ENCODE results near the gene ZNF286A.

DNA sequence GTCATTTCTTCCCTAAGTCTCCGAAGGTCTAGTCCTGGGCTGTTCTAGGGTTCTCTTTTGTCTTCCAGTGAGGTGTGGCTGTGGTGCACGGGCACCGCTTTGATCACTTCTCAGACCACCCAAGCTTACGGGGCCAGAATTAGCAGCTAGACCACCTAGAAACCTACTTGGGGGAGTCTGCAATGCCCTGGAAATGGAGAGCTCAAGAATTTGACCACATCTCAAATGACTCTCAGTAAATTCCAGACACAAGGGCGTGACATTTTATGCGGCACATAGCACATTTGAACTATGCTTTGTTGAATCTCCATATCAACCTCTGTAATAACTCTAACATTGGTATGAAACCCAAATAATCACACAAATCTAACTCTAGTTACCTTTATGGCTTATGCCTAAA is 40.3 kb upstream of the ZNF286A start:
- TF ChIP-seq, protein P1, sequence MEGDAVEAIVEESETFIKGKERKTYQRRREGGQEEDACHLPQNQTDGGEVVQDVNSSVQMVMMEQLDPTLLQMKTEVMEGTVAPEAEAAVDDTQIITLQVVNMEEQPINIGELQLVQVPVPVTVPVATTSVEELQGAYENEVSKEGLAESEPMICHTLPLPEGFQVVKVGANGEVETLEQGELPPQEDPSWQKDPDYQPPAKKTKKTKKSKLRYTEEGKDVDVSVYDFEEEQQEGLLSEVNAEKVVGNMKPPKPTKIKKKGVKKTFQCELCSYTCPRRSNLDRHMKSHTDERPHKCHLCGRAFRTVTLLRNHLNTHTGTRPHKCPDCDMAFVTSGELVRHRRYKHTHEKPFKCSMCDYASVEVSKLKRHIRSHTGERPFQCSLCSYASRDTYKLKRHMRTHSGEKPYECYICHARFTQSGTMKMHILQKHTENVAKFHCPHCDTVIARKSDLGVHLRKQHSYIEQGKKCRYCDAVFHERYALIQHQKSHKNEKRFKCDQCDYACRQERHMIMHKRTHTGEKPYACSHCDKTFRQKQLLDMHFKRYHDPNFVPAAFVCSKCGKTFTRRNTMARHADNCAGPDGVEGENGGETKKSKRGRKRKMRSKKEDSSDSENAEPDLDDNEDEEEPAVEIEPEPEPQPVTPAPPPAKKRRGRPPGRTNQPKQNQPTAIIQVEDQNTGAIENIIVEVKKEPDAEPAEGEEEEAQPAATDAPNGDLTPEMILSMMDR (IDR thresholded peaks at IDR 0.05; ENCODE audit: insufficient read depth, low read length), result no peak
- TF ChIP-seq POLR2AphosphoS5 (IDR thresholded peaks at IDR 0.05; ENCODE audit: low read depth) (no peak), REST (IDR thresholded peaks at IDR 0.05; ENCODE audit: insufficient replicate concordance, low read depth) (no peak), GABPA (IDR thresholded peaks at IDR 0.05; ENCODE audit: low read depth) (no peak), SPI1 (IDR thresholded peaks at IDR 0.05; ENCODE audit: borderline replicate concordance, low read depth) (no peak)

Data from HL-60 (cell line).